ENCODE data around the gene FOXN4. TPM values are rescaled to one million over a fixed set of nuclear protein-coding genes. Genes with fewer than 3 reads are reported as not detected.

The FOXN4 gene
- total and polyA plus RNA-seq, 10 donors, result 0.05 TPM; not detected in 9

DNA sequence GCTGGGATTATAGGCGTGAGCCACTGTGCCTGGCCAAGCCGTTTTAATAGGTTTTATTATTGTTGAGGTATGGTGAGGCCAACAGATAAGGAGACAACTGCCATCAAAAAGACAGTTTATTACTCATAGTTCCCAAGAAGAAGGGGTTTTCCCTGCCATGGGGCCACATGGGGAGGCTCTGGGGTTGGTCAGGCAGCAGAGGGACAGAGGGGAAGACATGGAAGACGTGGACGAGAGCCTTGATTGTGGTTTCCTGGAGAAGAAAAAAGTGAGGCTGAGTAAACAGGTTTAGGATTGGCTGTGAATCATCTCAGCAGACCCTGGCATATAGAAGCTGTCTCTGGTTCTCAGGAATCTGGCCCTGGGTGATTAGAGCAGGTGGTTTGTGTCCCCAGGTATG lies 69.9 kb downstream of the FOXN4 start:
- H3K4me3 ChIP-seq, result no peak overlapping the region
- 84 to 96% (median 89%) methylated on average over 4 of the region's 4 CpGs for WGBS, 5 donors
- H3K36me3 ChIP-seq, result peaks cover 0 to 98% (median 59%) of the 10 kb centered on the region in 6 donors
- no peaks in the 10 kb centered on the region for H3K9me3 ChIP-seq
- H3K4me1 ChIP-seq, result no peaks in the 10 kb centered on the region
- H3K27me3 ChIP-seq (replicated peaks in 1 of 7), result no peaks in the 10 kb centered on the region
- intact Hi-C loops (cut with DNase I; ENCODE audit: low total_unique reads), result no loop called here
- TF ChIP-seq, protein P1, sequence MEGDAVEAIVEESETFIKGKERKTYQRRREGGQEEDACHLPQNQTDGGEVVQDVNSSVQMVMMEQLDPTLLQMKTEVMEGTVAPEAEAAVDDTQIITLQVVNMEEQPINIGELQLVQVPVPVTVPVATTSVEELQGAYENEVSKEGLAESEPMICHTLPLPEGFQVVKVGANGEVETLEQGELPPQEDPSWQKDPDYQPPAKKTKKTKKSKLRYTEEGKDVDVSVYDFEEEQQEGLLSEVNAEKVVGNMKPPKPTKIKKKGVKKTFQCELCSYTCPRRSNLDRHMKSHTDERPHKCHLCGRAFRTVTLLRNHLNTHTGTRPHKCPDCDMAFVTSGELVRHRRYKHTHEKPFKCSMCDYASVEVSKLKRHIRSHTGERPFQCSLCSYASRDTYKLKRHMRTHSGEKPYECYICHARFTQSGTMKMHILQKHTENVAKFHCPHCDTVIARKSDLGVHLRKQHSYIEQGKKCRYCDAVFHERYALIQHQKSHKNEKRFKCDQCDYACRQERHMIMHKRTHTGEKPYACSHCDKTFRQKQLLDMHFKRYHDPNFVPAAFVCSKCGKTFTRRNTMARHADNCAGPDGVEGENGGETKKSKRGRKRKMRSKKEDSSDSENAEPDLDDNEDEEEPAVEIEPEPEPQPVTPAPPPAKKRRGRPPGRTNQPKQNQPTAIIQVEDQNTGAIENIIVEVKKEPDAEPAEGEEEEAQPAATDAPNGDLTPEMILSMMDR (IDR thresholded peaks at IDR 0.05 in 8 of 11, conservative IDR thresholded peaks at IDR 0.05 in 3 of 11), result no peak
- no peak for TF ChIP-seq POLR2AphosphoS5 (IDR thresholded peaks at IDR 0.05)
- no peak for TF ChIP-seq POLR2A (IDR thresholded peaks at IDR 0.05)
- DNase-seq, result no peak
- H3K27ac ChIP-seq, result no peak overlapping the region

DNA sequence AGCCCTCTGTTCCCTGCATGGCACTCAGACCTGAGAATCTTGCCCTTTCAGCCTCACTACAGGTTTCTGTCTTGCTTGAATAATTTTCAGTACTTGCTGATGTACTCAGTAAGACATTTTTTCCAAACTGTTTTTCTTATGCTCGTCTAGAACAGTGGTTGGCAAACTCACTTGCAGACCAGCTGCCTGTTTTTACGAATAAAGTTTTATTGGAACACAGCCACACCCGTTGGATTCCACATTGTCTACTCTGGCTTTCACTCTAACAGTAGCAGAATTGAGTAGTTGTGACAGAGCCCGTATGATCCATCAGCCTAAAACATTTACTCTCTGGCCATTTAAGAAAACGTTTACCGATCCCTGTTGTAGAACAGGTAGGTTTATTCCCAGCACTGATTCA lies 72.8 kb downstream of the FOXN4 start:
- TF ChIP-seq, protein P1 (IDR thresholded peaks at IDR 0.05 in 8 of 11, conservative IDR thresholded peaks at IDR 0.05 in 3 of 11), result no peak
- TF ChIP-seq POLR2AphosphoS5 (IDR thresholded peaks at IDR 0.05) (no peak), POLR2A (IDR thresholded peaks at IDR 0.05) (no peak)
- intact Hi-C loops (cut with DNase I; ENCODE audit: low total_unique reads), result no loop called here
- H3K4me3 ChIP-seq, result no peak overlapping the region
- 88 to 93% (median 92%) methylated on average over 6 of the region's 6 CpGs for WGBS, 5 donors
- DNase-seq, result no peak
- no peak overlapping the region for H3K27ac ChIP-seq
- no peaks in the 10 kb centered on the region for H3K27me3 ChIP-seq (replicated peaks in 1 of 7)
- H3K9me3 ChIP-seq, result no peaks in the 10 kb centered on the region
- peaks cover 0 to 98% (median 67%) of the 10 kb centered on the region in 6 donors for H3K36me3 ChIP-seq
- H3K4me1 ChIP-seq, result no peaks in the 10 kb centered on the region

DNA sequence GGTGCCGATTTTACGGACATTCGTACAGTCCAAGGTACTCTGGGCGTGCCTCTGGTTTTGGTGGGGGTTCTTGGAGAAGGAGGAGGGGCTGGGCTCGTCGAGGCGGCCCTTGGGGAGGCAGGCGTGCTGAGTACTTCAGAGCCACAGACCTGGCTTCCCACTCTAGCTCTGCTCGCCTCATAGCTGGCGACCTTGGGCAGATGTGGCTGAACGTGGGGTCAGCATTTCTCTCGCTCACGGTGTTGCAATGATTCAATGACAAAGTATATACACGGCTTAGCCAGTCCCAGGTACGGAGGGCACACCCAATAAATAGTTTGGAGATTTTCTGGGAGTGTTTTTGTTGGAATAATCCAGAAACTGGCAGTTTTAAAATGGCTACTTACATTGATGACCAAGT lies 75.1 kb downstream of the FOXN4 start:
- intact Hi-C loops (cut with DNase I; ENCODE audit: low total_unique reads), result no loop called here
- Histone ChIP-seq H3K4me3 (no peak overlapping the region), H3K36me3 (peaks cover 0 to 98% (median 59%) of the 10 kb centered on the region in 6 donors), H3K27ac (no peak overlapping the region), H3K27me3 (replicated peaks in 1 of 7) (no peaks in the 10 kb centered on the region), H3K4me1 (no peaks in the 10 kb centered on the region), H3K9me3 (no peaks in the 10 kb centered on the region)
- 88 to 91% (median 90%) methylated on average over 15 of the region's 15 CpGs for WGBS, 5 donors
- TF ChIP-seq, protein P1 (IDR thresholded peaks at IDR 0.05 in 8 of 11, conservative IDR thresholded peaks at IDR 0.05 in 3 of 11), result no peak
- TF ChIP-seq POLR2AphosphoS5 (IDR thresholded peaks at IDR 0.05), result no peak
- TF ChIP-seq POLR2A (IDR thresholded peaks at IDR 0.05), result no peak
- DNase-seq, result no peak

DNA sequence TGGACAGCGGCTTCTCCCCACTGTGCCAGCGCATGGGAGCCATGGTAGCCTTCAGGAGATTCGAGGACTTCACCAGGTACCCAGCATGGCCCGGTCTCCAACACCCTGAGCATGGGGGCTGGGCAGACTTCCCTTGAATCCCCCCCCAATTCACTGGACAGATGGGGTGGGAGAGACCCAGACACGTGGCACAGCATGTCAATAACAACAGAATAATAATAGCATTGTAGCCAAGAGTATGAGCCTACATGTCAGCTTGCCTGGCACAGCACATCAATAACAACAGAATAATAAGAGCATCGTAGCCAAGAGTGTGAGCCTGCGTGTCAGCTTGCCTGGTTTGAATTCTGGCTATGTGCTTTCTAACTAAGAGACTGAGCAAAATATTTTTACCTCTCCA lies 76.4 kb downstream of the FOXN4 start:
- H3K4me1 ChIP-seq, result no peaks in the 10 kb centered on the region
- no peaks in the 10 kb centered on the region for H3K9me3 ChIP-seq
- intact Hi-C loops (cut with DNase I; ENCODE audit: low total_unique reads), result no loop called here
- H3K36me3 ChIP-seq, result peaks cover 0 to 100% (median 59%) of the 10 kb centered on the region in 6 donors
- no peak overlapping the region for H3K27ac ChIP-seq
- no peaks in the 10 kb centered on the region for H3K27me3 ChIP-seq (replicated peaks in 1 of 7)
- TF ChIP-seq POLR2AphosphoS5 (IDR thresholded peaks at IDR 0.05) (no peak), POLR2A (IDR thresholded peaks at IDR 0.05) (no peak)
- TF ChIP-seq, protein P1 (IDR thresholded peaks at IDR 0.05 in 8 of 11, conservative IDR thresholded peaks at IDR 0.05 in 3 of 11), result no peak
- WGBS, 5 donors, result 91 to 98% (median 93%) methylated on average over 6 to 7 of the region's 7 CpGs
- DNase-seq, result no peak
- H3K4me3 ChIP-seq, result no peak overlapping the region

Data from spleen (tissue), 11 donors.